ENCODE measurements around the gene AGXT.

AGXT gene

DNA sequence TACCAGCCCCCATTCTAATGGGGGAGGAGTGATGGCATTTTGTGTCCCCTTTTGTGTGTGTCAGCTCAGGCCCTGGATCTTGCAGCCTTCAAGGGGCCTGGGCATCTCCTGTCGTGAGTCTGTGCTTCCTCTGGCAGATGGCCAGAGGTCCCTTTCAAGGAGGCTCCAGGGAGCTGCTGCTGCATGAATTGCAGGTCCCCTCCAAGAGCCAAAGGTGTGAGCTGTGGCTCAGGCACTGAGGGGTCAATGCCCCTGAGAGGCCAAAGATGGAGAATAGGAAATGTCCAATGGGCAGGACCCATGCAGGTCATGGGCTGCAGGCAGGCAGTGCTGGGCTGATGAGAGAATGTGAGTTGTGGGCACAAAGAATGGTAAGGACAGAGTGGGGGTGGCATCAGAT lies 16.9 kb downstream of the AGXT start:
- DNase-seq = no peak

GRCh38 chr2:240886023-240886565 lies 17.5 kb downstream of the AGXT start:
- no peak for DNase-seq

GRCh38 chr2:240886678-240887609 lies 18.3 kb downstream of the AGXT start:
- no peak for DNase-seq

GRCh38 chr2:240887631-240888030 lies 19.0 kb downstream of the AGXT start:
- DNase-seq = no peak

DNA sequence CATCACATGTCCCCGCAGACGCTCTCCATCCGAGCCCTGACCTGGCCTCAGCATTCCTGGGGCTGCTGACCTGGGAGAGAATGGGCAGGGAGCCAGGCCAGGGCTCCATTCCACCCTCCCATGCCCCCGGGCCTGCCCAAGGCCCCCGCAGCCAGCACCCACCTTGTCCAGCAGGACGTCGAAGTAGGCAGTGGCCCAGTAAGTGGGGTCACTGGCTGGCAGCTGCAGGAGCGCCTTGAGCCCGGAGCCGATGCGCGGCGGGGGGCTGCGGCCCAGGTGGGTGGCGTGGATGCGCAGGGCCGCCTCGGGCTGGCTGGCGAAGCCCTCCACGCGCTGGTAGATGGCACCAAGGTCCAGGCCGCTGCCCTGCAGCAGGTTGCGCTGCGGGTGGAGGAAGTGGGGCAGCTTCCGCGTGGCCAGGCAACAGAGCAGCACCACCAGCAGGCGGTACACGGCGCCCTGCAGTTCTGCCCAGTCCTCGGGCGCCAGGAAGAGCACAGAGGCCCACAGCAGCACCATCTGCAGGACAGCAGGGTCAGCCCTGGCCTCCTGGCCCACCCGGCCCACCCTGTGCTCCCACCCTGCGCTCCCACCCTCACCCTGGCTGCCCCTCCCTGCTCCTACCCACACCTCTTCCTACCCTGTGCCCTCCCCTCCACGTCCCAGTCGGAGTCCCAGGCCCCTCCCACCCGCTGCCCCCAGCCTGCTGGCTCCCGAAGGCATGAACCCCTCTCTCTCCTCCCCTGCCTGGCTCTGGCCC lies 19.7 kb downstream of the AGXT start:
- DNase-seq = no peak

GRCh38 chr2:240888890-240889573 lies 20.4 kb downstream of the AGXT start:
- no peak for DNase-seq

DNA sequence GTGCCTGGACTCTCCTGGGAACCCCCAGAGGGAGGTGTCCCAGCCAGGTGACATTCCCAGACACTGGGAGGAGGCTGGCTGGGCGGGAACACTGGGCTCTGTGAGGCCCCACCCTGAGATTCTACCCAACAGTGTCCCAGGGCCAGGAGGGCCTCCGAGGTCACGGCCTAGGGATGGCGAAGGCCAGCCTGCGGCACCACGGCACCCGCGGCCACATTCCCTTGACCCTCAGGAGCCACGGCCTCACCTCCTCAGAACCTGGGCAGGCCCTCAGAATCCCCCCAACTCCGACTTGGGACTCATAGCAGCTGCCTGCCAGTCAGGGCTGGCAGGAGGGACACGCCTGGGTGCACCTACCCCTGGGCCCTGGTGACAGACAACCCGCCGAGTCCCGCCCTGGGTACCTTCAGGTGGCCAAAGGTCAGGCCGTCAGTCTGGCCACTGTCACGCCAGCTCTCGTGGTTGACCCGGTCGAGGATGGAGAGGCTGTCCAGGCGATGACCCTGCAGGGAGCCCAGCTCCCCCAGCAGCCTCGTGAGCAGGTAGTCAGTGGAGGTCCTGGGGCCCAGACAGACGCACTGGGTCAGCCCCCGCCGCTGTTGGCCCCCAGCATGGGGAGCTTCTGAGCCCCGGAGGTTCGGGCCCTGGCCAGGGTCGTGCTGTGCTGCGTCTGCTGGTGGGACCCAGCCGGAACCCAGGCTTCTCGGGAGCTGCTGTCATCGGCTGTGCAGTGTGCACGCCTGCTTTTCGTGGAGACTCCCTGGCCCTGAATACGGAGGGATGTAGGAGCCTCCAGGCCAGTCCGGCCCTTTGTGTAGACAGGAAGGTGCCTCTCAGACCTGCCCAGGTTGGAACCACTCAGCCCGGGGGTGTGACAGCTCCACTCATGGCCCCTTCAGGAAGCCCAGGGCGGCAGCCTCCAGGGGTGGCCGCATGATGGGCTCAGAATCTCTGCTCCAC lies 21.3 kb downstream of the AGXT start:
- DNase-seq = no peak

- no peak for DNase-seq
Observed at GRCh38 chr2:240890691-240891090, 22.1 kb downstream of the AGXT start.

DNA sequence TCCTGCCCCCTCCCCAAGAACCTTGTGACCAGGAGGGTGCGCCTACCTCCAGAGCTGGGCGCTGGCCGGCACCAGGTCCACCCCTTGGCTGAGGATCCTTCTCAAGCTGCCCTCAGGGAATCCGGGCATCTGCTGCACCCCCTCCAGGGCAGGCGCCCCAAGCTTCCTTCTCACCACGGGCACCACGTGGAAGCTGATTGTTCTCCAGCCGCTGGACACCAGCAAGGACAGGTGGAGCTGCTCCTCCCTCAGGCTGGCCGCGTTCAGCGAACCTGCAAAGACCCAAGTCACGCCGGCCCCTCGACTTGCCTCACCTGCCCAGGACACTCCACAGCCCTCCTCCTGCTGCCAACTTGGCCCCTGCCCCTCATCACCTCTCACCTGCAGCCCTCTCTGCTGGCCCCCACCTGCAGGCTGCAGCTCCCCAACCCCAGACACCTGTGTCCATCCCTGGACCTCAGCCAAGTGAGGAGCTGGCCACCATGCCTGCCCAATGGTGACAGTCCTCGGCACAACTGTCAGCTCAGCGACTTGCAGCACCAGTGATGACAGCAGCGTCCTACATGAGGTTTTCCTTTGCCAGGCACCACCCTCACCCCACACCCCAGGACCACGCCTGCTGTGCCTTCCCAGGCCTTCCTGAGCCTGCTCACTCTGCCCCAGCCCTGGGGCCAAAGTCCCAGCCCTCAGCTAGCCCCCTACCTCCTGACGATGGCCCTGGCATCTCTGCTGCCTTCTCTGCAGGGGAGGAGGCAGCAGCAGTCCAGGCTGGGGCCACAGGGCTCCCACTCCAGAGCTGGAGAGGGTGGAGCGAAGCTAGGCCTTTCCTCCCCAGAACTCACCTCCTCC lies 23.1 kb downstream of the AGXT start:
- DNase-seq = no peak

- peak in 2 of 51 donors; percentile 8 to 16 for DNase-seq
Observed at GRCh38 chr2:240892356-240892755, 23.7 kb downstream of the AGXT start.

- no peak for DNase-seq
Observed at GRCh38 chr2:240892925-240893324, 24.3 kb downstream of the AGXT start.

GRCh38 chr2:240893363-240893844 lies 24.8 kb downstream of the AGXT start:
- DNase-seq = peak in 2 of 51 donors; percentile 10 to 50

GRCh38 chr2:240894006-240894405 lies 25.4 kb downstream of the AGXT start:
- no peak for DNase-seq

- no peak for DNase-seq
Observed at GRCh38 chr2:240894836-240895558, 26.4 kb downstream of the AGXT start.

DNA sequence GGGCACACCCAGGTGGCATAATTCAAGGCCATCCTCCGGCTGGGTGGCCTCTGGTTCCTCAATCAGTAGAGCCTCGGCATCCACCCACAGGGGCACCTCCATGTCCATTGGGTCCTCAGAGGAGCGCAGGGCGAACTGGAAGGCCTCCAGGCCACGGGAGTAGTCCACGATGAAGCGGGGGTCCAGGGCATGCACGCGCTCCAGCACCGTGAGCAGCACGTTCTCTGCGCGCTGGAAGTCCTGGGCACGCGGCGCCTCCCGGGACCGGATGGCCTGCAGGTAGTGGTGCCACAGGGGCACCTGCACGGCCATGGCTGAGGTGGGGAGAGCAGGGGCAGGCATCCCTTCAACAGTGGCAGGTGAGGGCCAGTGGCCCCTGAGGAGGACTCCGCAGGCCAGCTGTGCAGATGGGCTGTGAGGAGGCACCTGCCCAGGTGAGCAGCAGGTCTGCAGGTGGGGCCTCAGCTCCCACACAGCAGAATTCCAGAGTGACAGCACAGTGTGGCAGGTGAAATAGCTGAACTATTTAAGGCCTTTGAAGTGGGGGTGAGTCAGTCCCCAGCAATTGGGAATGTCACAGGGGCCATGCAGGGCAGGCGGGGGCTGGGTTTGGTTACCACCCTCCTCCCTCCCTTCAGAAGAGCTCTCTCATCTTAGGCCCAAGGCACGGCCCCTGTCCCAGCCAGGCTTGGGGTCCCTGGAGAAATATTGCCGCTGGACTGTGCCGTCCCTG lies 27.2 kb downstream of the AGXT start, which contains the start of gene MAB21L4:
Gene MAB21L4 (minus strand): TSS at position 501 of the 733 bp plus-strand sequence. CDS start 159 bp downstream, at position 342.
- DNase-seq = no peak

- DNase-seq = no peak
Observed at GRCh38 chr2:240896394-240896793, 27.8 kb downstream of the AGXT start.

GRCh38 chr2:240896871-240897692 lies 28.5 kb downstream of the AGXT start:
- DNase-seq = no peak

All from hypothalamus (tissue), 51 donors.